Stimulated activated effector memory CD8-positive, alpha-beta T cell treated with anti-CD3 and anti-CD28 coated beads, Interleukin-12 subunit alpha, Interleukin-12 subunit beta, amount 100 ng/mL, for 72 hours (primary cell): ENCODE measurements around the gene LELP1.
"Not testable (repeated sequence)": the region's sequence is repeated elsewhere in the genome, so short reads cannot be mapped to it uniquely, and the experiment has no call there.

Experiments
- ATAC-seq: fragments of 150-1000 bp; cut with Tn5 transposase; 2 replicates; pipeline ENCODE4 v1.10.0; 2021
- DNase-seq, 2 donors: peaks; one replicate each; pipeline ENCODE4 v3.0.0; 2021 to 2022; ENCODE audit warnings: low spot score in 2 of 2
- H3K27ac Mint-ChIP-seq: one replicate; pipeline ENCODE4 v1.8.0; 2022; ENCODE audit warnings: mild to moderate bottlenecking, mixed read lengths
- H3K36me3 Mint-ChIP-seq: one replicate; pipeline ENCODE4 v1.8.0; 2022; ENCODE audit warnings: mild to moderate bottlenecking, mixed read lengths
- H3K4me1 Mint-ChIP-seq: one replicate; pipeline ENCODE4 v1.8.0; 2022; ENCODE audit warnings: mixed read lengths
- H3K4me3 Mint-ChIP-seq: one replicate; pipeline ENCODE4 v1.8.0; 2022; ENCODE audit warnings: mild to moderate bottlenecking, mixed read lengths
- H3K9me3 Mint-ChIP-seq: one replicate; pipeline ENCODE4 v1.8.0; 2022; ENCODE audit warnings: mixed read lengths

Gene LELP1

GRCh38 chr1:153217744-153218416, 14.7 kb downstream of the LELP1 start:
- H3K4me3 Mint-ChIP-seq = no peak overlapping the region
- no peak for DNase-seq
- H3K27ac Mint-ChIP-seq = no peak overlapping the region
- no peaks in the 10 kb centered on the region for H3K36me3 Mint-ChIP-seq
- no peaks in the 10 kb centered on the region for H3K9me3 Mint-ChIP-seq
- no peaks in the 10 kb centered on the region for H3K4me1 Mint-ChIP-seq
- no peak for ATAC-seq

- DNase-seq = no peak
- no peaks in the 10 kb centered on the region for H3K36me3 Mint-ChIP-seq
- H3K4me3 Mint-ChIP-seq = no peak overlapping the region
- no peak overlapping the region for H3K27ac Mint-ChIP-seq
- no peaks in the 10 kb centered on the region for H3K9me3 Mint-ChIP-seq
- H3K4me1 Mint-ChIP-seq = peaks cover 7% of the 10 kb centered on the region
- ATAC-seq = no peak
Observed at GRCh38 chr1:153220606-153221303, 17.5 kb downstream of the LELP1 start.

- peak; percentile 30 to 73 for DNase-seq
- H3K36me3 Mint-ChIP-seq, H3K9me3 Mint-ChIP-seq, H3K4me3 Mint-ChIP-seq, H3K27ac Mint-ChIP-seq, H3K4me1 Mint-ChIP-seq: not testable (repeated sequence)
- peak; percentile 74 for ATAC-seq
Observed at GRCh38 chr1:153223040-153223891, 20.0 kb downstream of the LELP1 start.

- Mint-ChIP-seq H3K27ac (no peak overlapping the region), H3K4me3 (no peak overlapping the region), H3K9me3 (no peaks in the 10 kb centered on the region), H3K36me3 (no peaks in the 10 kb centered on the region), H3K4me1 (peaks cover 7% of the 10 kb centered on the region)
- DNase-seq = no peak
- ATAC-seq = no peak
Observed at GRCh38 chr1:153227810-153228209, 24.6 kb downstream of the LELP1 start.

GRCh38 chr1:153228491-153228890, 25.3 kb downstream of the LELP1 start:
- H3K4me1 Mint-ChIP-seq = peaks cover 3% of the 10 kb centered on the region
- H3K36me3 Mint-ChIP-seq = no peaks in the 10 kb centered on the region
- no peaks in the 10 kb centered on the region for H3K9me3 Mint-ChIP-seq
- ATAC-seq = no peak
- no peak overlapping the region for H3K27ac Mint-ChIP-seq
- no peak overlapping the region for H3K4me3 Mint-ChIP-seq
- no peak for DNase-seq

GRCh38 chr1:153229076-153229829, 26.0 kb downstream of the LELP1 start:
- DNase-seq (peak in 1 of 2 donors; percentile 57), ATAC-seq (peak; percentile 45)
- H3K9me3 Mint-ChIP-seq, H3K27ac Mint-ChIP-seq, H3K36me3 Mint-ChIP-seq, H3K4me1 Mint-ChIP-seq, H3K4me3 Mint-ChIP-seq: not testable (repeated sequence)

- ATAC-seq (peak; percentile 19), DNase-seq (no peak)
- Mint-ChIP-seq H3K27ac (no peak overlapping the region), H3K4me3 (no peak overlapping the region), H3K9me3 (no peaks in the 10 kb centered on the region), H3K4me1 (no peaks in the 10 kb centered on the region), H3K36me3 (no peaks in the 10 kb centered on the region)
Observed at GRCh38 chr1:153231363-153231762, 28.1 kb downstream of the LELP1 start.

- H3K9me3 Mint-ChIP-seq = no peaks in the 10 kb centered on the region
- no peaks in the 10 kb centered on the region for H3K4me1 Mint-ChIP-seq
- H3K4me3 Mint-ChIP-seq = no peak overlapping the region
- no peak for DNase-seq
- H3K36me3 Mint-ChIP-seq = no peaks in the 10 kb centered on the region
- ATAC-seq = no peak
- no peak overlapping the region for H3K27ac Mint-ChIP-seq
Observed at GRCh38 chr1:153231785-153232184, 28.6 kb downstream of the LELP1 start.

GRCh38 chr1:153232553-153232952, 29.3 kb downstream of the LELP1 start:
- H3K27ac Mint-ChIP-seq = no peak overlapping the region
- ATAC-seq (peak; percentile 36), DNase-seq (no peak)
- no peaks in the 10 kb centered on the region for H3K9me3 Mint-ChIP-seq
- H3K36me3 Mint-ChIP-seq = no peaks in the 10 kb centered on the region
- H3K4me1 Mint-ChIP-seq = no peaks in the 10 kb centered on the region
- no peak overlapping the region for H3K4me3 Mint-ChIP-seq

- H3K36me3 Mint-ChIP-seq = no peaks in the 10 kb centered on the region
- H3K9me3 Mint-ChIP-seq = no peaks in the 10 kb centered on the region
- no peak overlapping the region for H3K27ac Mint-ChIP-seq
- no peaks in the 10 kb centered on the region for H3K4me1 Mint-ChIP-seq
- ATAC-seq = no peak
- H3K4me3 Mint-ChIP-seq = no peak overlapping the region
- DNase-seq = no peak
Observed at GRCh38 chr1:153233448-153233847, 30.2 kb downstream of the LELP1 start.

GRCh38 chr1:153238527-153238926, 35.3 kb downstream of the LELP1 start:
- H3K36me3 Mint-ChIP-seq = no peaks in the 10 kb centered on the region
- no peaks in the 10 kb centered on the region for H3K9me3 Mint-ChIP-seq
- no peak overlapping the region for H3K4me3 Mint-ChIP-seq
- H3K4me1 Mint-ChIP-seq = no peaks in the 10 kb centered on the region
- ATAC-seq = no peak
- DNase-seq = no peak
- H3K27ac Mint-ChIP-seq = no peak overlapping the region

GRCh38 chr1:153242160-153242559, 38.9 kb downstream of the LELP1 start:
- H3K9me3 Mint-ChIP-seq = no peaks in the 10 kb centered on the region
- ATAC-seq = no peak
- DNase-seq = no peak
- no peak overlapping the region for H3K4me3 Mint-ChIP-seq
- no peaks in the 10 kb centered on the region for H3K36me3 Mint-ChIP-seq
- H3K4me1 Mint-ChIP-seq = no peaks in the 10 kb centered on the region
- no peak overlapping the region for H3K27ac Mint-ChIP-seq

- DNase-seq (peak in 1 of 2 donors; percentile 17), ATAC-seq (no peak)
- H3K9me3 Mint-ChIP-seq = no peaks in the 10 kb centered on the region
- no peak overlapping the region for H3K27ac Mint-ChIP-seq
- no peaks in the 10 kb centered on the region for H3K4me1 Mint-ChIP-seq
- H3K36me3 Mint-ChIP-seq = no peaks in the 10 kb centered on the region
- H3K4me3 Mint-ChIP-seq = no peak overlapping the region
Observed at GRCh38 chr1:153245466-153245865, 42.2 kb downstream of the LELP1 start.

- Mint-ChIP-seq H3K4me3 (no peak overlapping the region), H3K27ac (no peak overlapping the region), H3K9me3 (no peaks in the 10 kb centered on the region), H3K36me3 (no peaks in the 10 kb centered on the region), H3K4me1 (no peaks in the 10 kb centered on the region)
- DNase-seq (peak in 1 of 2 donors; percentile 22), ATAC-seq (no peak)
Observed at GRCh38 chr1:153246018-153246417, 42.8 kb downstream of the LELP1 start.

- Mint-ChIP-seq H3K4me3 (no peak overlapping the region), H3K36me3 (no peaks in the 10 kb centered on the region), H3K9me3 (no peaks in the 10 kb centered on the region), H3K4me1 (no peaks in the 10 kb centered on the region), H3K27ac (no peak overlapping the region)
- no peak for DNase-seq
- no peak for ATAC-seq
Observed at GRCh38 chr1:153246825-153247224, 43.6 kb downstream of the LELP1 start.
